Astrocyte (in vitro differentiated cells and primary cell): ENCODE data around the gene FAM3D. TPM values are rescaled to one million over a fixed set of nuclear protein-coding genes. Genes with fewer than 3 reads are reported as not detected.

ENCODE experiments used
- DNase-seq: peaks from one replicate; pipeline ENCODE4 v3.0.0-alpha.2; 2010; ENCODE audit warnings: low read depth
- FAIRE-seq: peaks from 2 replicates; lab custom pipeline; 2011; peaks lifted over from hg19 to GRCh38; lab: Jason Lieb, UNC
- H2AFZ ChIP-seq: 2 replicates; pipeline ENCODE4 v1.6.0; 2012; ENCODE audit warnings: low read depth, low read length, inconsistent platforms
- H3K27ac ChIP-seq: 2 replicates; pipeline ENCODE4 v1.5.1; 2011; ENCODE audit warnings: low read depth, low read length, inconsistent platforms
- H3K27me3 ChIP-seq: 2 replicates; pipeline ENCODE4 v1.6.0; 2011; ENCODE audit warnings: low read length, inconsistent platforms; ENCODE audit not compliant: insufficient read depth
- H3K36me3 ChIP-seq: 2 replicates; pipeline ENCODE4 v1.5.1; 2011; ENCODE audit warnings: low read length, inconsistent platforms; ENCODE audit not compliant: insufficient read depth
- H3K4me1 ChIP-seq: 2 replicates; pipeline ENCODE4 v1.5.1; 2011; ENCODE audit warnings: low read length, inconsistent platforms; ENCODE audit not compliant: insufficient read depth
- H3K4me2 ChIP-seq: 2 replicates; pipeline ENCODE4 v1.6.0; 2012; ENCODE audit warnings: low read length, inconsistent platforms
- H3K4me3 ChIP-seq: 2 replicates; pipeline ENCODE4 v1.5.1; 2011; ENCODE audit warnings: low read depth, mild to moderate bottlenecking, low read length, inconsistent platforms; ENCODE audit not compliant: insufficient read depth
- H3K79me2 ChIP-seq: 2 replicates; pipeline ENCODE4 v1.6.0; 2012; ENCODE audit warnings: mild to moderate bottlenecking, low read length, inconsistent platforms; ENCODE audit not compliant: insufficient read depth
- H3K9ac ChIP-seq: 2 replicates; pipeline ENCODE4 v1.6.0; 2012; ENCODE audit warnings: mild to moderate bottlenecking, low read length, inconsistent platforms
- H3K9me3 ChIP-seq: 2 replicates; pipeline ENCODE4 v1.5.1; 2012; ENCODE audit warnings: low read depth, mild to moderate bottlenecking, low read length, inconsistent platforms; ENCODE audit not compliant: insufficient read depth
- H4K20me1 ChIP-seq: 2 replicates; pipeline ENCODE4 v1.6.0; 2012; ENCODE audit warnings: low read length, inconsistent platforms; ENCODE audit not compliant: insufficient read depth
- H3K27ac Mint-ChIP-seq: one replicate; pipeline ENCODE4 v1.8.0; 2021; ENCODE audit warnings: mild to moderate bottlenecking, mixed read lengths; ENCODE audit not compliant: unreplicated experiment
- H3K27me3 Mint-ChIP-seq: one replicate; pipeline ENCODE4 v1.8.0; 2021; ENCODE audit warnings: low read depth, mixed read lengths; ENCODE audit not compliant: unreplicated experiment
- H3K36me3 Mint-ChIP-seq: one replicate; pipeline ENCODE4 v1.8.0; 2021; ENCODE audit warnings: low read depth, mixed read lengths; ENCODE audit not compliant: unreplicated experiment
- H3K4me1 Mint-ChIP-seq: one replicate; pipeline ENCODE4 v1.8.0; 2021; ENCODE audit warnings: low read depth, mixed read lengths; ENCODE audit not compliant: unreplicated experiment
- H3K4me3 Mint-ChIP-seq: one replicate; pipeline ENCODE4 v1.8.0; 2021; ENCODE audit warnings: mild to moderate bottlenecking, moderate library complexity, mixed read lengths; ENCODE audit not compliant: unreplicated experiment
- H3K9me3 Mint-ChIP-seq: one replicate; pipeline ENCODE4 v1.8.0; 2021; ENCODE audit warnings: mild to moderate bottlenecking, mixed read lengths; ENCODE audit not compliant: unreplicated experiment
- CTCF ChIP-seq: IDR thresholded peaks from 2 replicates; pipeline ENCODE4 v1.5.1; 2011; ENCODE audit warnings: low read depth, mild to moderate bottlenecking, inconsistent platforms, low read length, moderate library complexity; ENCODE audit not compliant: insufficient read depth
- EZH2 ChIP-seq: IDR thresholded peaks from 2 replicates; pipeline ENCODE4 v1.6.1; 2012; ENCODE audit warnings: mild to moderate bottlenecking, low read length, inconsistent platforms; ENCODE audit not compliant: insufficient read depth
- total RNA-seq: library from RNA; stranded (reverse); gene quantifications from 2 replicates; pipeline ENCODE4 v1.2.1, GENCODE V29; 2021

Gene FAM3D
- total RNA-seq, 1 donor from 2014 or later, result not detected

GRCh38 chr3:58629629-58630028, 36.9 kb downstream of the FAM3D start:
- H3K4me3 ChIP-seq, result no peak overlapping the region
- no peaks in the 10 kb centered on the region for H3K9me3 ChIP-seq
- no peak for TF ChIP-seq EZH2
- Mint-ChIP-seq H3K27me3 (peaks cover 29% of the 10 kb centered on the region), H3K36me3 (no peaks in the 10 kb centered on the region), H3K9me3 (peaks cover 6% of the 10 kb centered on the region), H3K4me1 (peaks cover 8% of the 10 kb centered on the region), H3K27ac (no peak overlapping the region), H3K4me3 (no peak overlapping the region)
- H3K27me3 ChIP-seq, result no peaks in the 10 kb centered on the region
- DNase-seq, result no peak
- FAIRE-seq, result no peak
- no peaks in the 10 kb centered on the region for H3K36me3 ChIP-seq
- H3K4me1 ChIP-seq, result peaks cover 18% of the 10 kb centered on the region
- H3K27ac ChIP-seq, result no peak overlapping the region
- peak overlapping the region; percentile 68 for H3K4me2 ChIP-seq
- H3K9ac ChIP-seq, result no peak overlapping the region
- H3K79me2 ChIP-seq, result no peaks in the 10 kb centered on the region
- H4K20me1 ChIP-seq, result no peaks in the 10 kb centered on the region
- no peak overlapping the region for H2AFZ ChIP-seq

- no peaks in the 10 kb centered on the region for H3K27me3 ChIP-seq
- Mint-ChIP-seq H3K4me1 (peaks cover 8% of the 10 kb centered on the region), H3K4me3 (no peak overlapping the region), H3K36me3 (no peaks in the 10 kb centered on the region), H3K9me3 (peaks cover 6% of the 10 kb centered on the region), H3K27ac (no peak overlapping the region), H3K27me3 (peaks cover 33% of the 10 kb centered on the region)
- no peak for TF ChIP-seq EZH2
- TF ChIP-seq CTCF, result no peak
- peak overlapping the region; percentile 35 for H3K27ac ChIP-seq
- no peaks in the 10 kb centered on the region for H3K79me2 ChIP-seq
- peak overlapping the region; percentile 54 for H2AFZ ChIP-seq
- H3K9ac ChIP-seq, result no peak overlapping the region
- H3K9me3 ChIP-seq, result no peaks in the 10 kb centered on the region
- DNase-seq (peak; percentile 92), FAIRE-seq (no peak)
- H3K4me3 ChIP-seq, result no peak overlapping the region
- H3K4me1 ChIP-seq, result peaks cover 18% of the 10 kb centered on the region
- peak overlapping the region; percentile 68 for H3K4me2 ChIP-seq
- H4K20me1 ChIP-seq, result no peaks in the 10 kb centered on the region
- no peaks in the 10 kb centered on the region for H3K36me3 ChIP-seq
Observed at GRCh38 chr3:58628823-58629562, 37.6 kb downstream of the FAM3D start.

- Histone ChIP-seq H3K4me3 (no peak overlapping the region), H3K4me2 (no peak overlapping the region), H3K27me3 (no peaks in the 10 kb centered on the region), H3K9ac (no peak overlapping the region), H3K9me3 (no peaks in the 10 kb centered on the region), H3K27ac (no peak overlapping the region), H4K20me1 (no peaks in the 10 kb centered on the region), H2AFZ (no peak overlapping the region), H3K79me2 (no peaks in the 10 kb centered on the region), H3K4me1 (peaks cover 18% of the 10 kb centered on the region), H3K36me3 (no peaks in the 10 kb centered on the region)
- Mint-ChIP-seq H3K4me1 (peaks cover 4% of the 10 kb centered on the region), H3K27ac (no peak overlapping the region), H3K4me3 (no peak overlapping the region), H3K9me3 (peaks cover 6% of the 10 kb centered on the region), H3K36me3 (no peaks in the 10 kb centered on the region), H3K27me3 (peaks cover 32% of the 10 kb centered on the region)
- FAIRE-seq, result no peak
- TF ChIP-seq CTCF (no peak), EZH2 (no peak)
- DNase-seq, result no peak
Observed at GRCh38 chr3:58627941-58628340, 38.6 kb downstream of the FAM3D start.
